Stimulated activated CD4-positive, alpha-beta T cell treated with anti-CD3 and anti-CD28 coated beads, TNF-alpha, amount 100 ng/mL, for 24 hours (primary cell): ENCODE data around the gene SMIM12.

Experiments
- DNase-seq, 3 experiments: peaks; one replicate each; pipeline ENCODE4 v3.0.0-alpha.2; 2020; ENCODE audit warnings: low read depth in 3 of 3

The SMIM12 gene

DNA sequence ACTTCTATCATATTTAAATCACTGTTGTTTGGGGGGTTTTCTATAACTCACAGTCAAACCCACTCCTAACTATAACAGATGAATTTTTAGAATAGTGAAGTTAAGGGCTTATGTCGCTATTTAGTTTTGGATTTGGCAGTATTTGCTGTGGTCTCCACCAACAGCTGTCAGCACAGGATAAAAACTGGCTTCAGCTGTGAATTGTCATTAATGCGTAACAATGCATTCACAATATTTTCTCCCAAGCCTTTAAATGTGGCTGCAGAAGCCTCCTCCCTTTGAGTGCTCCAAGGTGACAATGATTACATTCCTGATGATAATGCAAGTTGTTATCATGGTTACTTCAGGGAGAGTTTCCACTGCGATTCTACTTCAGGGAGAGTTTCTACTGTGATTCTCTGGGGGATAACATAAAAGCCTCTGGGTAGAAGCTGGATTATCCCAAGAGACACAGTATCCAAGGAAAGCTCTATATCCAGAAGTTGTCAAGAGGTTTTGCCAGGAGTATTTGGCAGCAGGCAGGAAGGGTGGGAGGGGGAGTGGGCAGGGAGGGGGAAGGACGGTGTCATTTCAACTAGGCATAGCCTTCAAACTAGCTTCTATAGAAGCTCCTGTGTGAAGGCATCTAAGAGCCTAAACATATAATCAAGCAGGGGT is 14.9 kb upstream of the SMIM12 start:
- no peak for DNase-seq

DNA sequence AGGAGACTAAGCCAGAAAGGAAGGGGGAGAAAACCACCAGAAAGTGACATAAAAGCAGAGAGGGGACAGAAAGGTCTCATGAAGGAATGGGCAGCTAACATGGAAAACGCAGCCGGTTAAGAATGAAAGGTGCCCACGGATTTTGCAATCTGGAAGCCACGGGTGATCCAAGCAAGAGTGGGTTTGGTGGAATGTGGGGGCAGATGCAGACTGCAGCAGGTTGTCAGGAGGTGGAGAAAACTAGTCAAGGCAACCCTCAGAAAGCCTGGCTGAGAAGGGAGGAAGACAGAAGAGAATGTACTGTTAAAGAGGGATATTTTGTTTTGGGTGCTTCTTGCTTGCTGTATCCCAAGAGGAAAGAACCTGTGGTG is 12.6 kb upstream of the SMIM12 start:
- DNase-seq: no peak

GRCh38 chr1:34871443-34872132 is 12.0 kb upstream of the SMIM12 start:
- no peak for DNase-seq

DNA sequence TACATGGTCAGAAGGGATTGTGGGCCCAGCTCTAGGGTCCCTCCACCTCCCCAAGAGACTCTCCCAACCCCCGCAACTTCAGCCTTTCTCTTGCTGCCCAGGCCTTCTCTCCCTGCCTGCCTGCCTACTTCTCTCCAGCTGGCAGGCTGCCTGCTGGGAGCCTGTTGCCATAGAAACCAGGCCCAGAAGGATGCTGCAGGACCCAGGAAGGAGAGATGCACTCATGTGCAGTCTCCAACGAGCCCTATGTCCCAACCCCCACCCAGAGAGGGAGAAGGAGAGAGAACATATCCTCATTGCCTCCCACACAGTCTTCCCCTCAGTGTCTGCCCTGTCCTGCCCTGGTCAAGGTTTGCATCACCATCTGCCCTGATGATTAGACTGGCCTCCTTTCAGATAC is 10.8 kb upstream of the SMIM12 start:
- no peak for DNase-seq

GRCh38 chr1:34869760-34870159 is 10.2 kb upstream of the SMIM12 start:
- DNase-seq: no peak

DNA sequence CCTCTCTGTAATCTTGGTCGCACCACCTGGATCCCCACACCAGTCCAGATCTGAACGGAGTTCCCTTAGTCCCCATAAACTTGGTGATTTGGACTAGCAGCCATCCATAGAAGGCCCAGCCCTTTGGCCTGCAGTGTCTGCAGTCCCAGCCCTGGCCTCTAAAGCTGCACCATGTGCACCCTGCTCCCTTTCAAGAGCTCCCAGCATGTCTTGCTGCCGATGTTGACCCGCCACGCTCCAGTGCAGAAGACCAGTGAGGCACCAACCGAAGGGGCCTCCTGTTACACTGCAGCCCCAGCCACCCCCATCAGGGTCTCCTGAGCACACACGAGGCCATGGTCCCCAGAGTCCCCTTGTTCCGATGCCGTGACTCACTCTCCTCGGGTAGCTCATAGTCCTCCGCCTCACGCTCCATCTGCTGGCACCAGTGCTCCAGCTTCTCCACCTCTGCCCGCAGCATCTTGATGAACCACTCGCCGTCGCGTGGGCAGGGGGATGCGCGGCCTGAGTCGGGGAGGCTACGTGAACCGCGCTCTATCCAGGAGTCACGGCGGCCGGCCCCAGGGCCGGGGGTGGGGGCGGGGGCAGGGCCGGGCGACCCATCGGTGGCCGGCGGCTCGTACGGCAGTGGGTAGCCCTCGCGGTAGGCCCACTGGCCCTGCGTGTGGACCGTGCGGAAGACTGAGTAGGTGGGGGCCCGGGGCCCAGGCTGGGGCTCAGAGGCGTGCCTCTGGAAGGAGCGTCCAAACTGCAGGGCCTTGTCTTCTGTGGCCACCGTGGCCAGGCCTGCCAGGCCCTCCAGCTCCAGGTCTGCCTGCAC is 8.9 kb upstream of the SMIM12 start:
- DNase-seq: no peak

GRCh38 chr1:34867415-34867814 is 7.9 kb upstream of the SMIM12 start:
- no peak for DNase-seq

GRCh38 chr1:34866762-34867109 is 7.2 kb upstream of the SMIM12 start:
- DNase-seq: no peak

DNA sequence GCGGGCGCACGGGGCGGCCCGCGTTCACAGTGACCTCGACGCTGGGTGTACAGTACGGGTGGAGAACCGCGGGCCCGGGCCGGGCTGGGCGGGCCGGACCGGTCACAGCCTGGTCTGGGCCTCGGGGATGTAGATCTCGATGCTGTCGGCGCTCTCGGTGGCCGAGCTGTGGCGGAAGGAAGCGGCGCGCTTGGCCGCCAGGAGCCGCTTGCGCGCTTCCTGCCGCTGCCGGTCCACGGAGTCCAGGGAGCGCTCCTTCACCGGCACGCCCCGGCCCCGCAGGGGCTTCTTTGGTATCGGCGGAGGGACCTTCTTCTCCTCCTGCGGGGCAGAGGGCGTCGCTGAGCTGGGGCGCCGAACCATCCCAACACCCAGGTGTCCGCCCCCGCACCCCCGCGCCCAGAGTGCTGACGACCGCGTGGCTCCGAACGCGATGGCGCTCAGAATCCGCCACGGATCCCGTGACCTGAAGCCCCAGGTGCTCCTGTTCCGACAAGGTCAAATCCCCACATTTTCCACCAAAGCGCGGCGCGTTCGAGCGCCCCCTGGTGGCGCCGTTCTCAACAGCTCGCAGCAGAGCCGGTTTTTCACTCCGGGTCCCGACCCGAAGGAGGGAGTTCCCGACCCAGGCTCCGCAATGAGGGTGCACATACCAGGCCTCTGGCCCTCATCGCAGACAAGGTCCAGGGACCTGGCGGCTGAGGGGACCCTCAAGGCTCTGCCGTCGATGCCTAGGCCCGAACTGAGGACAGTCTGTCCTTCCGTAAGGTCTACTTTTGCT is 6.6 kb upstream of the SMIM12 start:
- peak; percentile 90 to 94 (median 91) for DNase-seq

GRCh38 chr1:34865573-34865972 is 6.0 kb upstream of the SMIM12 start:
- DNase-seq: no peak

DNA sequence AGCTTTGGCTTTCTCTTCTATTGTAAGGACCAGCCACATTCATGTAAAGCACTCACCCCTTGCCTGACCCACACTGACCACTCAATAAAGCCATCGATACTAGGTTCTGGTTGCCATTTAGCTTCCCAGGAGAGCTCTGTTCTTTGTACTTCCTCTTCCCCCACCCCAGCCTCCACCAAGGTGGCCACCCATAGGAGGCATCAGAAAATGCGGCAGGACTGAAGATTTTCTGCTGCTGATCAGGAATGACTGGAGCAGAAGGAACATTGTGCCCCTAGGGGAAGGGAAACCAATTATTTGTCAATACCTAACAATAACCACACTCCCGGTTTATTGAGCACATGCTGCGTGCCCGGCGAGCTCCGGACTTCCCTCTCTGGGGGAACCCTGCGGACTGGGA is 5.2 kb upstream of the SMIM12 start:
- DNase-seq: no peak

DNA sequence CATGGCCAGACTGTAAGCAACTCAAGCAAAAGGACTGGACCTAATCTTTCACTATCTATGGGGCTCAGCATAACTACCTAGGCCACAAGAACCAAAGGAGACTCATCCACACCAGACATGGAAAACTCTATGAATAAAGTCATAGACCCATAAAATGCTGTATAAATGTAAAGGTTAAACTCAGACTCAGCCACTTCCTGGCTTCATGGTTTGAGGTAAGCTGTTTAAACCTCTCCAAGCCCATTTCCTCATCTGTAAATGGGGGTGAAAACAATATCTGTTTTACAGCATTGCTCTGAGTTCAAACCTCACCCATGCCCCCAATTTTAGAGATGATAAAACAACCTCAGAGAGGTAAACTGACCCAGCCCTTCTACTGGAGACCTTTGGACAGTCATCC is 4.0 kb upstream of the SMIM12 start:
- DNase-seq: no peak

- peak in 2 of 3 experiments; percentile 15 to 26 for DNase-seq
Observed at GRCh38 chr1:34858901-34859445, 576 bp downstream of the SMIM12 start.

DNA sequence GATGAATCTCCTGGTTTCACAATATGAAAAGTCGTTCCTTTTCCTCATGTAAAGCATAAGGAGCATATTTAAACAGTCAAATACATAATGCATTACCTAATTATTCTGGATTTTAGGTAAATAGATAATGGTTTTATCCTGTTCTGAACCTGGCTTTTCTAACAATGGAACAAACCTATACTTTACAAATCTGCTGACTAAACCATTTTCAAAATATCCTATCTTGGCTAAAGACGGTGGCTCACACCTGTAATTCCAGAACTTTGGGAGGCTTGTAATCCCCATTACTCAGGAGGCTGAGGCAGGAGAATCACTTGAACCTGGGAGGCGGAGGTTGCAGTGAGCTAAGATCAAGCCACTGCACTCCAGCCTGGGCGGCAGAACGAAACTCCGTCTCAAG is 2.9 kb downstream of the SMIM12 start:
- DNase-seq: no peak

DNA sequence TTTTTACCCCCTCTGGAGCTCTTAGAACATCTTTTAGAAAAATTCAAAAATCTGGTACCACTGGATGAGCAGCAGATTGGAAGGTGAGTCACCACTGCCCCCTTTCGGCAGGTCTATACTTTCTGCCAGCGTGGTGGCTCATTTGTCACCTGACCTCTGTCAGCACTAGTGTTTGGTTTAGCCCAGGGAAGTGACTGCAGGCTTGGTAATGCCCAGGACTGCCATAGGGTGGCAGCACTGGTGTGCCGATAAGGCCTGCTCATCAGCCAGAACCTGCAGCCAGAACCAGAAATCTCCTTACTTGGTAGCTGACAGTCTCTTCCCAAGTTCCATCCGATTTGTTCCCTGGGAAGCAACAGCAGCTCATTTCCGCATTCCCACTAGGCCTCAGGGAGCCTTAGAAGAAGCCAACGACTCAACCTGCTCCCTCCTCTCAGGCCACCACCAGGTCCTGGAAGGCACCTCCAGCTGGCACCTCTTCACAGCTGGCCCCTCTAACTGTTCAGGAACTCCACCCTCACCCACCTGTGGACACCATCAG is 6.8 kb downstream of the SMIM12 start:
- DNase-seq: peak; percentile 78 to 90 (median 79)

DNA sequence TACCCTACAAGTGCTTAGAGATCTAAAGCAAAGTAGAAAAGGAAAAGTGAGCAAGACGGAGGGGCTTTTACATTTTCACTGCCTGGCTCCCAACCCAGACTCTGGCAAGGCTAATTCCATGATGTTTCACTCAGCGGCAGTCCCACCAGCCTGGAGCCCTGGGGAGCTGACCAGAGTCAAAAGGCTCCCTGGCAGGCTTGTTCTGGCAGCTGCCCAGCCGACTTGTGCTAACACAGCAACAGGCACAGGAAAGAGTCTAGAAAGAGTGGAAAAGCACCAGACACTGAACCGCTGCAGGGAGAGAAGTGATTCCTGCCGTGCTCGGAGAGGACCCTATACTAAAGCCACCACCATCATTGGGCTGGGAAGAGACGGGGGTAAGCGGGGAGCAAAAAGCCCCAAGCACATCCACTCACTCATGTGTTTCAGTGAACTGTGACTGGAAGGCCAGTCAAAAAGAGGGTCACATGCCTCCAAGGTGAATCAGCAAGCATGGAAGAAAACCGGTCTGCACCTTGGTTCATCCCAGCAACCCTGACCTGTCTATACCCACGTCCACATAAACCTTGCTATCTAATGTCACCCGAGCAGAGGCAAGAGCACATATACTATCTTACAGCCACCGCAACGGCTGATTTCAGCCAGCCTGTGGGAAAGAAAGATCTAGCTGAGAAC is 8.0 kb downstream of the SMIM12 start:
- no peak for DNase-seq

- DNase-seq: no peak
Observed at GRCh38 chr1:34850382-34850781, 9.2 kb downstream of the SMIM12 start.

GRCh38 chr1:34847094-34847493 is 12.5 kb downstream of the SMIM12 start:
- DNase-seq: no peak

DNA sequence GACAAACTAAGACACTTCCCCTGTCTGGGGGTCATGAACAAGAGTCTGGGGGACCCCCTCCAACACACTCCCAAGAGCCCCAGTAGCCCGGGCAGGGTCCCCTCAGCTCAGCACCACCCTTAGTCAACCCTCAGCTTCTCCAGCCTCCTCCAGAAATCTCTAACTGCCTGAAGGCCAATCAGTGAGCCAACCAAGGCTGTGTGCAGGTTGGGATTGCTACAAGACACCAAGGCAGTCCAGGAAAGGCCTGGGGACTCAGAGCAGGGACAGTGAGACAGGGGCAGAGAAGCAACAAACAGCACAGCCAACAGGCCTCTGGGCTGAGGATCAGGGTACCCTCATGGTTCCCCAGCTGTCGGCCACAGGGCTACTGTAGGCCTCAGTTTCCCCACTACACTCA is 13.3 kb downstream of the SMIM12 start:
- no peak for DNase-seq

GRCh38 chr1:34845131-34845901 is 14.2 kb downstream of the SMIM12 start:
- DNase-seq: no peak
